Caco-2 (cell line): ENCODE results near the gene CHAF1A. TPM values are rescaled to one million over a fixed set of nuclear protein-coding genes. Genes with fewer than 3 reads are reported as not detected.
A peak's percentile ranks its signal among the peaks of the same experiment; 100 is the strongest.

ENCODE experiments used
- BruUV-seq: library from RNA; stranded (reverse); fragments of 400-500 nt; replicated peaks from 2 replicates; lab custom pipeline; 2021; lab: Mats Ljungman, UMichigan
- CTCF ChIA-PET: fragments of 300-600 bp; sonication (Branson Sonifier 250); formaldehyde crosslinking; loops from one replicate; lab custom pipeline; 2022; ENCODE audit warnings: antibody characterized with exemption; lab: Charles Lee
- POLR2A ChIA-PET: fragments of 300-600 bp; sonication (Branson Sonifier 250); formaldehyde crosslinking; loops from one replicate; lab custom pipeline; 2022; ENCODE audit warnings: antibody characterized with exemption; lab: Charles Lee
- DNase-seq, 2 experiments: peaks; one replicate each; pipeline versions ENCODE4 v3.0.0 to v3.0.0-alpha.2; 2020 to 2022
- H3K27me3 ChIP-seq: replicated peaks from 2 replicates; pipeline ENCODE4 v1.6.0; 2011; ENCODE audit warnings: low read length; ENCODE audit not compliant: control insufficient read depth, insufficient read depth
- H3K36me3 ChIP-seq: 2 replicates; pipeline ENCODE4 v1.5.1; 2011; ENCODE audit warnings: low read length; ENCODE audit not compliant: control insufficient read depth, insufficient read depth
- H3K4me1 ChIP-seq: fragments of 250-450 bp; sonication (Bioruptor Pico); 2 replicates; pipeline ENCODE4 v1.5.1; 2020; ENCODE audit warnings: mild to moderate bottlenecking
- H3K4me3 ChIP-seq: 2 replicates; pipeline ENCODE4 v1.5.1; 2011; ENCODE audit warnings: low read depth, mild to moderate bottlenecking, control low read depth, low read length
- H3K9me3 ChIP-seq: fragments of 250-450 bp; sonication (Bioruptor Pico); 2 replicates; pipeline ENCODE4 v1.5.1; 2020; ENCODE audit warnings: mild to moderate bottlenecking, moderate library complexity
- H3K27ac Mint-ChIP-seq: one replicate; pipeline ENCODE4 v1.8.0; 2022; ENCODE audit warnings: mixed read lengths; ENCODE audit not compliant: unreplicated experiment
- H3K27me3 Mint-ChIP-seq: one replicate; pipeline ENCODE4 v1.8.0; 2022; ENCODE audit warnings: mixed read lengths; ENCODE audit not compliant: insufficient read depth, unreplicated experiment
- H3K36me3 Mint-ChIP-seq: one replicate; pipeline ENCODE4 v1.8.0; 2022; ENCODE audit warnings: mild to moderate bottlenecking, mixed read lengths; ENCODE audit not compliant: insufficient read depth, unreplicated experiment
- H3K4me1 Mint-ChIP-seq: one replicate; pipeline ENCODE4 v1.8.0; 2022; ENCODE audit warnings: low read depth, mixed read lengths; ENCODE audit not compliant: unreplicated experiment
- H3K4me3 Mint-ChIP-seq: one replicate; pipeline ENCODE4 v1.8.0; 2022; ENCODE audit warnings: mild to moderate bottlenecking, moderate library complexity, mixed read lengths; ENCODE audit not compliant: unreplicated experiment
- H3K9me3 Mint-ChIP-seq: one replicate; pipeline ENCODE4 v1.8.0; 2022; ENCODE audit warnings: mixed read lengths; ENCODE audit not compliant: unreplicated experiment
- CTCF ChIP-seq, 2 experiments: fragments of 200-600 bp in 1 of 2; IDR thresholded peaks; 1 replicate in 1 of 2; 2 replicates in 1 of 2; pipeline versions ENCODE4 v1.5.1 to v1.8.0; 2011 to 2022; ENCODE audit warnings: antibody characterized with exemption in 1 of 2, control low read depth in 1 of 2, inconsistent platforms in 1 of 2, low read depth in 1 of 2, low read length in 1 of 2, mild to moderate bottlenecking in 1 of 2, moderate library complexity in 1 of 2; ENCODE audit not compliant: insufficient read depth in 1 of 2, severe bottlenecking in 1 of 2, unreplicated experiment in 1 of 2
- intact Hi-C: fragments of 100-400 bp; cut with micrococcal nuclease; formaldehyde crosslinking; loops from one replicate; pipeline ENCODE4 v1.10.0; 2022; ENCODE audit not compliant: unreplicated experiment
- total RNA-seq: library from RNA; stranded (reverse); gene quantifications from 2 replicates; pipeline ENCODE4 v1.2.3, GENCODE V29; 2022

The CHAF1A gene
- total RNA-seq, 1 experiment from 2014 or later: 63.1 TPM

GRCh38 chr19:4362101-4362828 is 40.2 kb upstream of the CHAF1A start:
- POLR2A ChIA-PET: interaction anchor here (0.6 kb wide), 1 partner anchor 46 kb away, joined by 10 read pairs; no protein-coding TSS in a partner anchor
- no peaks in the 10 kb centered on the region for H3K4me1 Mint-ChIP-seq
- CTCF ChIA-PET: interaction anchor here (0.6 to 1.9 kb wide), 6 partner anchors 10 to 95 kb away, joined by 3 to 14 read pairs (median 4); partner anchors contain the start of gene SH3GL1
- Histone ChIP-seq H3K36me3 (peaks cover 3% of the 10 kb centered on the region), H3K27me3 (no peaks in the 10 kb centered on the region), H3K9me3 (no peaks in the 10 kb centered on the region), H3K4me1 (0 out of 2 replicates have a peak, but pooled peaks cover 4% of the 10 kb centered on the region), H3K4me3 (no peak overlapping the region)
- peaks cover 92% of the 10 kb centered on the region for H3K36me3 Mint-ChIP-seq
- no peak overlapping the region for H3K4me3 Mint-ChIP-seq
- no peak for DNase-seq
- no peak for TF ChIP-seq CTCF (IDR thresholded peaks at IDR 0.05; ENCODE audit: insufficient read depth in 1 of 2, low read depth in 1 of 2, low read length in 1 of 2, severe bottlenecking in 1 of 2, unreplicated experiment in 1 of 2)
- peak overlapping the region; percentile 82 for H3K27ac Mint-ChIP-seq
- intact Hi-C loops: loop anchor here (5.0 kb wide), 1 partner anchor 40 kb away; the partner anchor contains the start of genes CHAF1A and SH3GL1
- H3K9me3 Mint-ChIP-seq: no peaks in the 10 kb centered on the region
- BruUV-seq: no TSS peak
- H3K27me3 Mint-ChIP-seq: no peaks in the 10 kb centered on the region

GRCh38 chr19:4362831-4363545 is 39.5 kb upstream of the CHAF1A start:
- peak in 1 of 2 experiments; percentile 49 for DNase-seq
- Mint-ChIP-seq H3K4me1 (no peaks in the 10 kb centered on the region), H3K27me3 (no peaks in the 10 kb centered on the region), H3K36me3 (peaks cover 96% of the 10 kb centered on the region), H3K4me3 (no peak overlapping the region), H3K27ac (peak overlapping the region; percentile 48), H3K9me3 (no peaks in the 10 kb centered on the region)
- H3K36me3 ChIP-seq: peaks cover 6% of the 10 kb centered on the region
- no peaks in the 10 kb centered on the region for H3K27me3 ChIP-seq
- ChIA-PET POLR2A (interaction anchor here (0.5 to 1.0 kb wide), 2 partner anchors 21 to 44 kb away, joined by 3 read pairs; no protein-coding TSS in a partner anchor), CTCF (interaction anchor here (1.1 to 1.9 kb wide), 3 partner anchors 12 to 37 kb away, joined by 3 to 14 read pairs (median 4); partner anchors contain the start of gene SH3GL1)
- H3K4me3 ChIP-seq: no peak overlapping the region
- 0 out of 2 replicates have a peak, but pooled peaks cover 4% of the 10 kb centered on the region for H3K4me1 ChIP-seq
- H3K9me3 ChIP-seq: no peaks in the 10 kb centered on the region
- intact Hi-C loops: loop anchor here (5.0 kb wide), 1 partner anchor 39 kb away; the partner anchor contains the start of genes CHAF1A and SH3GL1
- peak; percentile 29 to 31 for TF ChIP-seq CTCF (IDR thresholded peaks at IDR 0.05; ENCODE audit: insufficient read depth in 1 of 2, low read depth in 1 of 2, low read length in 1 of 2, severe bottlenecking in 1 of 2, unreplicated experiment in 1 of 2)
- no TSS peak for BruUV-seq
